NB4 (cell line): ENCODE results near the gene PANK4.

Experiments used
- POLR2A ChIP-seq: IDR thresholded peaks from 2 replicates; pipeline ENCODE4 v1.6.1; 2011; ENCODE audit warnings: mild to moderate bottlenecking; ENCODE audit not compliant: insufficient read length; ENCODE audit errors: extremely low read depth
- TF ChIP-seq, protein P1 (sequence below): IDR thresholded peaks from one replicate; pipeline ENCODE4 v1.5.1; 2012; ENCODE audit warnings: low read depth, low read length

DNA sequence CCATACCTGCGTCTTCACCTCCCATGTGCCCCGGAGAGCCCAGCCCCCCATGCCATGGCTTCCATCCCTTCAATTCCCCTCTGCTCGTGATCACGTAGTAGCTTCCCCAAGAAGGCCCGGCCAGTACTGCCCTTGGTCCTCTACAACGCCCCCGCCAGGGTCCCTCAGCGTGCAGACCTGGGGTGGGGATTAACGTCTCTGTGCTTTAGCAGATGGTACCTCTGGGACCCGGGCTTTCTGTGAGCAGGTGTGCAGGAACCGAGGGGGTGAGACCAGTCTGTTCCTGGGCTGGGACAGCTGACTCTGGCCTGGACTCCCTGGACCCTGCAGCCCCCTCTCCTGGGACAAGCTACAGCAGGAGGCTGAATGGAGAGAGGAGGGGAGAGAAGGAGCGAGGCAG, 49.1 kb downstream of the PANK4 start:
- TF ChIP-seq, protein P1, sequence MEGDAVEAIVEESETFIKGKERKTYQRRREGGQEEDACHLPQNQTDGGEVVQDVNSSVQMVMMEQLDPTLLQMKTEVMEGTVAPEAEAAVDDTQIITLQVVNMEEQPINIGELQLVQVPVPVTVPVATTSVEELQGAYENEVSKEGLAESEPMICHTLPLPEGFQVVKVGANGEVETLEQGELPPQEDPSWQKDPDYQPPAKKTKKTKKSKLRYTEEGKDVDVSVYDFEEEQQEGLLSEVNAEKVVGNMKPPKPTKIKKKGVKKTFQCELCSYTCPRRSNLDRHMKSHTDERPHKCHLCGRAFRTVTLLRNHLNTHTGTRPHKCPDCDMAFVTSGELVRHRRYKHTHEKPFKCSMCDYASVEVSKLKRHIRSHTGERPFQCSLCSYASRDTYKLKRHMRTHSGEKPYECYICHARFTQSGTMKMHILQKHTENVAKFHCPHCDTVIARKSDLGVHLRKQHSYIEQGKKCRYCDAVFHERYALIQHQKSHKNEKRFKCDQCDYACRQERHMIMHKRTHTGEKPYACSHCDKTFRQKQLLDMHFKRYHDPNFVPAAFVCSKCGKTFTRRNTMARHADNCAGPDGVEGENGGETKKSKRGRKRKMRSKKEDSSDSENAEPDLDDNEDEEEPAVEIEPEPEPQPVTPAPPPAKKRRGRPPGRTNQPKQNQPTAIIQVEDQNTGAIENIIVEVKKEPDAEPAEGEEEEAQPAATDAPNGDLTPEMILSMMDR: no peak
- no peak for TF ChIP-seq POLR2A
